GM12801 (cell line): ENCODE data around the gene PIPOX.

Experiments used
- CTCF ChIP-seq: IDR thresholded peaks from one replicate; pipeline ENCODE4 v1.5.1; 2011; ENCODE audit warnings: control low read depth; ENCODE audit not compliant: insufficient read length; ENCODE audit errors: extremely low read depth

Gene PIPOX

DNA sequence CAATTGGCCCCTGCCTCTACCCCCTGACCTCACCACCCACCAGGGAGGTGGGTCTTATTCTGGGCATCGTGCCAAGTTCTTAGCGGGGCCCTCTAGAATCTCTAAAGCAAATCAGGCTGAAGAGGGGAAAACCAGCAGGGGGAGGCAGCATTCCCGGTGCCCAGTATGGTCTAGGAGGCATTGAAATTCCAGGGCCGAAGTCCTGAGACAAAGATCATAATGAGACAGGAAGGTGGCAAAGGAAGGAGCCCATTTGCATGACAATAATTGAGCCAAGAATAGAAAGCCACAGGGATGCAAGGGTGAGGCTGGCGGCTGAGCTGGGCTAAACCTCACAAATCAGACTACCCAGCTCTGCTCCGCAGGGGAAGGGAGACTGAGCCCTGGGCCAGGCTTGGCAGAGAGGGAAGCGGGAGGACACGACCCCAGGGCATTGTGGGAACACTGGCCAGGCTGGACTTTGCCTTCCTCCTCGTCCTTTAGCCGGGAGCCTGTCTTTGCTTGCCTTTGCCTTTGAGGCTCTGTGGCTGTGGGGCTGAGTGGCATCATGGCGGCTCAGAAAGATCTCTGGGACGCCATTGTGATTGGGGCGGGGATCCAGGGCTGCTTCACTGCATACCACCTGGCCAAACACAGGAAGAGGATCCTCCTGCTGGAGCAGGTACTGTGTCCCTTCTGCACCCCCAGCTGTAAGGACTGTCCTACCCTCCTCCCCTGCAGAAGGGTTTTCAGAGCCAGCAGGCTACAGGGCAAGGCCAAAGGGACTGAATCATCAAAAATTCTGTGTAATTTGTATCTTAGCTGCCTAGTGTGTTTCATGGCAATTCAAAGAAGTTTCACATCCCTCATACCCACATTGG, at the start of gene PIPOX:
PIPOX (plus strand) TSS at position 463 of the 860 bp plus-strand sequence; CDS start at position 548, 85 bp downstream.
- no peak for TF ChIP-seq CTCF

DNA sequence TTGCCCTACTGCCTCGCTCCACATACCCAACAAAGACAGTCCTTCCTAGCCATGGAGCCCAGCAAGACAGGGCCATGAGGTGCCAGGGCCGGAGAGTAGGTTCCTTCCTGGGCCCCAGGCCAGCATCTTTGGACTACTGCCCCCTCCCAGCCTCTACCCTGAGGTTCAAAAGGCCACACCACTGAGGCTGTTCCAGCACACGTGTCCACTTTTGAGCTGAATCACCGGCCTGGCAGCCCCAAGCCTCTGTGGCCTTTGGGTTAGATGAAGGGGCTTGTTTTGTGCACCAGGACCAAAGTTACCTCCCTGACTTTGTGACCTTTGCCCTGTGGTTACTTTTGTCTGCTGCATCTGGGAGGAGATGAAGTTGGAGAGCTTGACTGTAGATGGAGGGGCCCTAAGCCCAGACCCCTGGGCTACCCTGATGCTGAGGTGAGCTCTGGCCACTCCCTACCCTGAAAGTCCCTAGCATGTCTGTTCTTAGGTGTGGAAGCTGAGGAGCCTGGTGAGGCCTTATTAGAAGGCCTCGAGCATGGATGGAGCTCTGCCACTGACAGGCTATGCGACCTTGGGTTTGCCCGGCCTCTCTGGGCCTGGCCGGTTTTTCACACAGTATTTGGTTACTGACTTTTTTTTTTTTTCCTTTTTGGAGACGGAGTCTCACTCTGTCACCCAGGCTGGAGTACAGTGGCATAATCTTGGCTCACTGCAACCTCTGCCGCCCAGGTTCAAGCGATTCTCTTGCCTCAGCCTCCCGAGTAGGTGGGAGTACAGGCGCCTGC, 49.1 kb upstream of the PIPOX start:
- no peak for TF ChIP-seq CTCF

DNA sequence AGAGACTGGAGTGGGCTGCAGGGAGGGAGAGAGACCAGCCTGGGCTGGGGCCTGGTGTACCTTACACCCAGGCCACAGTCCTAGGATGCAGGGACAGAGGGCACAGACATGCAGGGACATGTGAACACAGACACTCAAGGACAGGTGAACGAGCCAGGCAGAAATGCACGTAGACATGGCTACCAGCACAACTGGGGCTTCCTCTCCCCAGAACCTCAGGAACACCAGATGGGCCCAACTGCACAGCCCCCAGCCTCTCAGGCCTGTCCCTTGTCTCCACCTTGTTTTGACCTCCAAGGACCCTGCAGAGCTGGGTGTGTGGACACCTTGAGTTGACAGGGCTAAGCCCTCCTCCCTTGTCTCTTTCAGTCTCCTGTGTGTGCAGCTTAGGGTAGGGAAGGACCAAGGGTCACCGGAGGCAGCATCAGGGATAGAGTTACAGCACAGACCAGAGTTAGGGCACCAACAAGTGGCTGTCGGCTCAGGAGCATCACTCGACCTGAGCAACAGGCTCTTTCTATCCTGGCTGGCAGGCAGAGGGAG, 46.3 kb upstream of the PIPOX start:
- TF ChIP-seq CTCF = no peak

DNA sequence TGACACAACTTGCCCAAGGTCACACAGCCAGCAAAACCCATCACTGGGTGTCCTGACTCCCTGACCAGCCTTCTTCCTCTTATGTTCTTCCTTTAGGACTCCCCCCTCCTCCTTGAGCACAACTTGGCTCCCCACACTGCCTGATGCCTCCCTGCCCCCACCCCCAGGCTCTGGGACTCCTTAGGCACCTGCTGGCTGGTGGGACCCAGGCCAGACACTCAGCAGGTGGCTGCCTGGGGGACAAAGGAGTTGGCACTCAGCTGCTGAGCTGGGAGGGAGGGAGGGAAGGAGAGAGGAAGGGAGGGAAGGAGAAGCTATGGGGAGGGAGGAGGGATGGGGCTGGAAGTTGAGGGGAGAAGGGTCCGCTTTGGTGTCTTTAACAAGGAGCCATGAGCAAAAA, 45.1 kb upstream of the PIPOX start:
- no peak for TF ChIP-seq CTCF

- TF ChIP-seq CTCF = no peak
Observed at GRCh38 chr17:28999206-28999605, 43.7 kb upstream of the PIPOX start.

DNA sequence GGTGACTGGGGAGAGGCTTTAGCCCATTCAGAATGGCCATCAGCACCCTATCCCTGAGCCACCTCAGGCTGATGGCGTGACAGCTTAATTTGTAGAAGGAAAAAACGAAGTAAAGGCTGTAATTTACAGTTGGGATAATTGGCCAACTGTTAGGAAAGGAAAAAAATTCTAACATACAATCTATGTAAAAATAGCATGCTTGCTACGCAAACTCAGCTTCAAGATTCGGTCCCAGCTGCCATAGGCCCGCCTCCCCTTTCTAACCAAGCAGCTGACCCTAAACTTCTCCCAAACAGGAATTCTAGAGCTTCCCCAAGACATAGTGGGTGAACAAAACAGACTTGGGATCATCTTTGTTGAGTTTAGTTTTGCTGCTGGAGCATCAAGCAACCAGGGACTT, 42.0 kb upstream of the PIPOX start:
- TF ChIP-seq CTCF = no peak

DNA sequence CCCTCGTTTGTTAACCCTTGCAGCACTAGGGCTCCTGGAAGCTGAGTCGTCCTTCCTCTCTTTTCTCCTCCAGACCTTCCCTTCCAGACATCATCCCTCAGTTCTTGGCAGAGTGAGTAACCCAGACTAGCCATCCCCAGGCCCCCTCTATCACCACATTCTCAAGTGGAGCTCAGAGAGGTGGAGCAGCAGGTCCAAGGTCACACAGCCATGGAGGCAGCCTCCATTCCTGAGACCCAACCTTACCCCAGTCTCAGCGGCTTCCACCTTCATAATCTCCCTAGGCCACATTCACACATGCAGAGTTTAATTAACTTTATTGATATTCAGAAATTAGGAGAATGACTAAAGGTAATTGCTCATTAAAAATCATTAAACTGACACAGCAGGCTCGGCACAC, 40.1 kb upstream of the PIPOX start:
- TF ChIP-seq CTCF = no peak
